NCI-H146 (cell line): ENCODE results near the gene CHDH.

Experiments used
- DNase-seq: peaks from one replicate; lab custom pipeline; 2025; lab: John Stamatoyannopoulos, UW

The CHDH gene

DNA sequence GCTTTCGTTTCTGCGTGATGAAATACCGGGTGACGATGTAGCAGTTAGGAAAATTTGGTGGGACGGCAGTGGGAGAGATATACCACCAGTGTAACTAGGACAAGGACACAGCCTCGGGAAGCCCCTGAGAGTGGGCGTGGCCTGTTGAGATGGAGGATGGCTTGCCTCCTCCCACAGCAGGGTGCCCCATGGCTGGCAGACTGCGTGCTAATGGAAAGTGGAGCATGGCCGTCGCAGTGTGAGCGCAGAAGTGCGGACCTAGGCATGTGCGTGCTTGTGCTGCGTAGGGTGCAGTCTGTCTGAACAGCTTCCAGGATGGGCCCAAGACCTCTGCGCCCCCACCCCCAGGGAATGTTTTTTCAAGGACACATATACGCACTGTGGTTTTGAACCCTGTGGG, 56.8 kb downstream of the CHDH start:
- DNase-seq, result no peak

DNA sequence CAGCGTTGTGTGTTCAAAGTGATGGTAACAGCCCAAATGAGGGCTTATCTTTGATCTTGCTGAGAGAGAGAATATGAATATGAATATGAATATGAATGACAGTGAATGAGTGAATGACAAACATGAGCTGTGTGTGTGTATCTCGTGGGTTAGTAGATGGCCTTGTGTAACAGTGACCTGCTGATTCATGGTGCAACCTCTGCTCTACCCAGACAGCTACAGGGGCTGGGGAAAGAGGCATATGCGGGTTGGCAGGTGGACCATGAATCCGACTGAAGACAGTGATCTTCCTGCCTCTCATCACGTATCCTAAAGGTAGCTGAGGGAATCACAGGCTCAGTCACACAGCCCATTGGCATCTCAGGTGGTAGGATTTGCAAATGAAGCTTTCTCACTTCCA, 58.2 kb downstream of the CHDH start:
- DNase-seq, result no peak

DNA sequence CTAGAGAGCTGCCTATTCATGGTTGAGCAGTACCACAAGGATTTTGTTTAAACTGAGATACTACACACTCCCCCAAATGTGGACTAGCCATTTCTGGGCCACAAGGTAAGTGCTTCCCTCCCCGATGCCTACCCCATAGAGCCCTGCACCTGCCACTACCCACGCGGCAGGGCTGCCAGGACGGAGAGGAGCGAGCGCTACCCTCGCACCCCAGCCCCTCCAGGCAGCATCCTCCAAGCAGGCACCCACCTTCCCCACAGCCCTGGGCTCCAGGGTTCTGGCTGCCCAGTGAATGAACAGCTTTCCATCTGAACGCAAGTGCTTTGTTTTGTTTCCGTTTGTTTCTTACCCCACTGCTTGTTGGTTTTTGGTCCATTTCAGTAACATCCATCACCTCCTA, 59.2 kb downstream of the CHDH start:
- DNase-seq, result no peak

DNA sequence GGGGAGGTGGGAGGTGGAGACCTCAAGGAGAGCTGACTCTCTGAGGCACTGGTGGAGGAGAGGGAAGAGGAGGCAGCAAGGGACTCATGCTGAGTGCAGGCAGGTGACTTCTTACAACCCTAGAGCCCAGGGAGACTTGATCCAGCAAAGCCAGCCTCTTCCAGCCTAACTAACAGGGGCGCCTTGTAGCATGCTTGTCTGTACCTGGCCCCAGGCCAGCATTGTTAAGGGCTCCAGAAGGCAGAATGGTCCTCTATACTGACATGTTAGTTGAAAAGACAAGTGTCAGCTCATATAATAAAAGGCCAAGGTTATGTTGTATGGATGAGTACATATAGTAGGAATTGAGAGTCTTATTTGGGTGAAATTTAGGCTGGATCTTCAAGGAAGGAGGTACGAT, 65.4 kb downstream of the CHDH start:
- DNase-seq, result no peak

DNA sequence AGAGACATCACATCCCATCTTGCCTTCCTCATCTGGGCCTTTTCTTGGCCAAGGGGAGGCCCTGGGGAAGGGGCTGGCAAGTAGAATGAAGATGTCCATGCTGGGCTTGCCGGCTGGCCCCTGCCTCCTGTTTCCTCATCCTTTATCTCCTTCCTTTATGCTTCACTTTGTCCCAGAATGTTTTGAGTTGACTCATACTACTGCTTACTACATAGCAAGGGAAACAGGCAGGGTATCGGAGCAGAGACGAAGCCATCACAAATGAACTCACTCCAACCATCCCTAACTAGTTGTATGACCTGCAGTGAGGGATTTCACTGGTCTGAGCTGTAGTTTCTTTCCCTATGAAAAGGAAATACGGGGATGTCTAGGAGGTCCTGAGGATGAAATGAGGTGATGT, 66.0 kb downstream of the CHDH start:
- no peak for DNase-seq

DNA sequence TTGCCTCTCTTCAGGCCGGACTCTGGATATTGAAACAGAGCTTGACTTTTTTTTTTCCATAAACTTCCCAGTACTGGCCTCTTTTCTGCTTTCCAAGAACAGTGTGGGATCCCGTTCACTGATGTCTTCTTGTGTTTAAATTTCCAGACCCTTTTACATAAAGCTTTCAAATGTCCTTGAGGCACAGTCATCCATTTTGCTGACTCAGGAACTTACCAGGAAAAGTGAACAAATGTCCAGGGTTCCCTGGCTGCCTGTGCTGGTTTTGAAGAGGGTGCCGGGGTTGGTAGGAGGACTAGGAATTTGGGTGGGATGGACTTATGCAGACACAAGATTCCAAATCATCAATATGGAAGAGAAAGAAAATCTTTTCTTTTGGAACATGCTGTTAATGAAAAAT, 68.1 kb downstream of the CHDH start:
- DNase-seq, result no peak

DNA sequence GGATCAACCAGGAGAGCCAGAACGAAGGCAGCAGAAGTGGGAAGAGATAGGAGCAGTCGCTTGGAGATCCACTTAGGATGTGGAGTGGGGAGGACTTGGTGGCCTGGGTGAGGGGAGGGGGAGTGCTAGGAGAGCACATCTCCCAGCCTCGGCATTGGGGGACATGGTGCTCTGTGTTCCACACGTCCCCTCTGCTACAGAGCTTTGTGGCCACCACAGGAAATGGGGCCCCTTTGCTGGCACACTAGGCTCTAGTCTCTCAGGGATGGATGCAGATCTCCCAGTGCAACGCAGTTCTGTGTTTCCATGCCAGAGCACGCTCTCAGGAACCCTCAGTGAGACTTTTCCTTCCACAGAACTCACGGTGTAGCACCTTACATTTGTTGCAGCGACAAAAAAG, 68.8 kb downstream of the CHDH start:
- no peak for DNase-seq

DNA sequence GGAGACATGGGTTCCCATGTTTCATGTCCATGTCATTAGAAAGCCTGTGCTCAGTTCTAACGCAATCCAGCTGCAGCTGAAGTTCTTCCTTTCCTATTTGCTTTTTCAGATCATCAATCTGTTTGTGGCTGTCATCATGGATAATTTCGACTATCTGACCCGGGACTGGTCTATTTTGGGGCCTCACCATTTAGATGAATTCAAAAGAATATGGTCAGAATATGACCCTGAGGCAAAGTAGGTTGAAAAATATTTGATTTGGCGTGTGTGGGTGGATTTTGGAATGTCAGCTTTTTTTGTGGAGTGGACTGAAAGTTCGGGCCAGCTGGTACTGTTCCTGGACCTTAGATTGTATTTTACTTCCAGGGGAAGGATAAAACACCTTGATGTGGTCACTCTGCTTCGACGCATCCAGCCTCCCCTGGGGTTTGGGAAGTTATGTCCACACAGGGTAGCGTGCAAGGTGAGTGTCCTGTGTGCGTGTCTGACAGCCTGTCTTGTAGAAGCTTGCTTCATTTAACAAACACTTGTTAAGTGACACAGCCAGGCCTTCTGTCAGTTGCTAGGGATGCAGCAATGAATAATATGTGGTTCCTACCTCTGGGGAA, 69.6 kb downstream of the CHDH start:
- no peak for DNase-seq

DNA sequence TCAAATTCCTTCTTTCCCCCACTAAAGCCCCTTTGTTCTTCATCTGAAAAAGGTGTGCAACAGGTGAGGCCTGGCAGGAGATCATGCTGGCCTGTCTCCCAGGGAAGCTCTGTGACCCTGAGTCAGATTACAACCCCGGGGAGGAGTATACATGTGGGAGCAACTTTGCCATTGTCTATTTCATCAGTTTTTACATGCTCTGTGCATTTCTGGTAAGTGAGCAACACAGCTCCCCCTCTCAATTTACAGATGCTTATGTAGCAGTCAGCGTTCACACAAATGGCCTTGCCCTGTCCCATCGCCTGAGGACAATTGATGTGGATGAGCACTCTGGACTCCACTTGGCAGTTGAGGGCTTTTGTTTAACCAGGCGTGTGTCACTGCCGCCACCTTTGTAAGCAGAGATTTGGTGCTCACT, 70.4 kb downstream of the CHDH start:
- peak; percentile 78 for DNase-seq

DNA sequence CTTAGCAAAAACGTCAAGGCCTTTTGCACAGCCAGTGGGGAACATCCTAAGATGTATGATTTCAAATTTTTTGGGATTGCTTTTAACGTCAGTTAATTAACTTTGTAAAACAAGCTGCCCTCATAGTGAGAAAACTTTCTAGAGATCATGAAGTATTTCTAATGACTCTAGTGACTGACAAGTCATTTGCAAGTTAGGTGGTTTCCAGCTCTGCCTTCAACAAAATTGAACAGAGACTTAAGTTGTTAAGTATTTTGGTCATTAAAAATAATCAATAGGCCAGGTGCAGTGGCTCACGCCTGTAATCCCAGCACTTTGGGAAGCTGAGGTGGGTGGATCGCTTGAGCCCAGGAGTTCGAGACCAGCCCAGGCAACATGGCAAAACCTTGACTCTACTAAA, 71.2 kb downstream of the CHDH start:
- no peak for DNase-seq

DNA sequence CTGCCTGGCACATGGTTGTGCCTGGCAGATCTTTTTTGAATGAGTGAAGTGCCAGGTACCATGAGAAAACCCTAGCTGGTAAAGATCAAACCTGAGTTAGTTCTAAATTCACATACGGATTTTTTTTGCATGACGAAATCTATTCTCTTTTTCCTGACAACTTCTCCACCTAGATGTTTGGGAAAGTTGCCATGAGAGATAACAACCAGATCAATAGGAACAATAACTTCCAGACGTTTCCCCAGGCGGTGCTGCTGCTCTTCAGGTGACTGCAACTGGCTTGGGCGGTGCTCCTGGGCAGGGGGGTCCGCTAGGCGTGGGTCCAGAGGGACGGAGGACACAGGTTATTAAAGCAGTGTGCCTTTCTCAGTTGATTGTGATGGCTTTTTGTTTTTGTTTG, 71.8 kb downstream of the CHDH start:
- DNase-seq, result no peak

DNA sequence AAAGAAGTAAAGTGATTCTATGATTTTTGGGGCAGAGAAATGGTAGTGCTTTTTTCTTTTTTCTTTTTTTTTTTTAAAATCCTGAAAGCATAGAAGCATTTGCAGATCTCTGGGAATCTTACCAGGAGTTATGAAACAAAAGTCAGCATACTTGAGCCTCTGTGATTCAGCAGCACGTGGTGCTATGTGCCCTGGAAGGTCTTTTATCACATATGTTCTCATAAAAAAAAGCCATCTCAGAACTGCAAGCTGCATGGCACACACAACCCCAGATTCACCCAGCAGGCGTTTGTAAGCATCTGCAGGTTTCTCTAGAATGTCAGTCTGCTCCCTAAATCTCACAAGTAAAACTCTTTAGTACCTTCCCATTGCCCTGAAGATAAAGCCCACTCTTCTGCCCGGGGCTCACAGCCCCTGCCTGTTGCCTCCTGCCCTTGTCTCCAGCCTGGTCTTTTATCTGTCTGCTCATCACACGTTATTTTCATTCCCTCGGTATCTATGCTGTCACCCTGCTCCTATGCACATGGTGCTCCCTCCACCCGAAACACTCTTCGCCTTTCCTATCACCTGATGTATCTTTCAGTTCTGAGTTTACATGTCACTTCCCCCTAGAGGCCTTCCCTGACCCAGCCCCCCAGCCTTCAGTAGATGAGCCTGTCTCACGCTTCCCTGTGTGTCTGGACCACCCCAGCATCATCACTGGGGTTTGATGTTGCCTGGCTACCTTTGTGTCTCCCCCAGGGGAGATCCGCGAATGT, 72.4 kb downstream of the CHDH start:
- DNase-seq, result no peak

DNA sequence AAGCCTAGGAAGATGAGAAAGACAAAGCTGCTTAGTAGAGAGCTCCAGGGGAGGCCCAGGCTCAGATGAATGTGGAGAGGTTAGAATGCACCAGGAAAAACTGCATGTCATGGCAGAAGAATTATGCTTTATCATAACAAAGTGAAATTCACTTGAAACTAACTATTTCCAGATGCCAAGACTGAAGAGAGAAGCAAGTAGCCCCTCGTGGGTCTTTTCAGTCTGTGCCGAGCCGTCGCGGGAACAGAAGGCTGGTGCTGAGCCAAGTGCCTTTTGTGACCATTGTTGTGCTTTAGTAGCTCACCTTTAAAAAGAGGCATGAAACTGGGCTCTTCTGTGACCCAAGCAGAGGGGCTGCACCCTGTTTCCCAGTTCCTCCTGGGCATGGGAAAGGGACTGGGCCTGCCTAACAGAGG, 73.2 kb downstream of the CHDH start:
- no peak for DNase-seq

DNA sequence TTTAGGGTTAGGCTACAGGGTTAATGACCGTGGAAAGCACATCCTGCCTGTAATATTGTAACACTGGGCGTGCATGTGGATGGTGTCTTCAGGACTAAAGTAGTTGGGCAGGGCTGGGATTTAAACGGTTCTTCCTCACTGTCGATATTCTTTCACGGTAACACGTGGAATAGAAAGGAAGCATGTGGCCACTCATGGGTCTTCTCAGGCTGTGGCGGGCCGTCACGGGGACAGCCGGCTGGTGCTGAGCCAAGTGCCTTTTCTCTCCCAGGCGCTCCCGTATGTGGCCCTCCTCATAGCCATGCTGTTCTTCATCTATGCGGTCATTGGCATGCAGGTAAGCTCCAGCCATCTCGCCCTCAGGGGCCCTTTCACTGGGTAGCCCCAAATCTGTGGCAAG, 73.7 kb downstream of the CHDH start:
- no peak for DNase-seq

DNA sequence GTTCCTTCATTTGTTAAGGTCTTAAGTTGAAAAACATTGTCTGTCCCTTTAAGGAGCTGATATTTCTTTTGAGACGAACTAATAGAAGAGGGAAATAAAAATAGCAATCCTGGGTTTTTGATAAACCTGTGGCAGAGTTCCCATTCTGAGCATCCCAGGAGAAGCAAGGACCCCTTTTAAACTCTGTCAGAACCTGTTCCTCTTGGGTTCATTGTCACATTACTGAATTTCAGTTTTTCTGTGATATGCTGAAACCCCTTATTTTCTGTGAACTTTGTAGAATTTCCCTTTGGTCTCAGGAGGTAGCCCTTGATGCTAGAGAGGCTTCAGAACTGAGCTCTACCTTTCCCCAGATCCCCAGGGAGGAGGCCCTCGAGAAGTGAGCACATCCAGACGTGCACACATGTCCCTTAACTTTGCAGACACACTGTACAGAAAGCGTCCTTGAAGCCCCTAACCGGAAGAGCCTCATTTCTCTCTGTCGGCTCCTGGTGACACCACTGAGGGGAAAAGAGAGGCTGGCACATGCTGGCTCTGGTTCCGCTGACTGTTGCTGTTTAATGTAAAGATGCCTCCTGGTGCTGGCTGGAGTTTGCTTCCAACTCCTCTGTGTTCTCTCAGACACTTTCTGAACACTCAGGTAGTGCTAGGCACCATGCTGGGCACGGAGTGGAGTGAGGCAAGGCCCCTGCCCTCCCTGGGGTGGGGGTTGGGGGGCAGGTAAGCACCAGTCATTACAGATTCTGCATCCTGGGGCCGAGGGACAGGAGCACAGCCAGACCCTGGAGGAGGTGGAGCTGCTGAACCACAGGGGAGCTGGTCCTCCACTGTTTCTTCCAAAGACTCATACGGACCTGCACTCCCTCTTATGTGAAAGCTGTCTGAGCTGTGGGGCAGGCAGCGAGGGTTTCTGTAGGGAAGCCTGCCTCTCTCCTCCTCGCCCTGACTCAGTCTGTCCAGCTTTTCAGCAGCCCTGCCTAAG, 77.5 kb downstream of the CHDH start:
- DNase-seq, result no peak

DNA sequence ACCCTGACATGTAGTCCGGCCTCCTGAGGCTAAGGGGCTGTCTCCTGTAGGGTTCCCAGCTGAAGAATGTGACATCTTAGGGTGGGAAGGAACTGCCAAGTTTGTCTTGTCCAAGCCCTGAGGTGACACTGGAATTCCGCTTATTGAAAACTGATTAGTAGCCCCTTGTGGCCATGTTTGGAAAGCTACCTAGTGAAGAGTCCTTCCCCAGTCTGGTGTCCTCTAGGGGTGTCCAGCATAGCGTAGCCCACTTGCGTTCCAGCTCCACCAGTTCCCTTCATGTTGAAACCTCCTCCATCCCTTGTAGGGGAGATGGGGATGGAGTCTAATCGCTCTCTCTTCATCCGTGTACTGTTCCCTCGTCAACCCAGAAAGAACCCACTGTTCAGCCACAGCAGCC, 79.5 kb downstream of the CHDH start:
- DNase-seq, result no peak

DNA sequence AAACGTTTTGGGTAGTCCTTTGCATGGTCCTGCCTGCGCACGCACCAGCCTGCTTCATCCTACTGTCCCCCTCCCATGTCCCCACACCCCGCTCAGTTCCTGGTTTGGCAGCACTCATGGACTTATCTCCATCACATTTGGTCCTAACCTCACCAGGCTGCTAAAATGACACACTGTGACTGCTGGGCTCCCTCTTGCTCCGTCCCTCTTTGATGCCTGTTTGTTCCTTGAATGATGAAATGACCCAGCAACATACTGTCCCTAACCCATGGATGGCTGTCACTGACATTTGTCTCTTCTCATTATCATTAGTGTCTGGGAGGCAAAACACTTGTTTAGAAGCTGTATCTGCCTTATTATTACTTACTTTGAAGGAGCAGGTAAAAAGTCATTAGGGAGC, 80.5 kb downstream of the CHDH start:
- no peak for DNase-seq

DNA sequence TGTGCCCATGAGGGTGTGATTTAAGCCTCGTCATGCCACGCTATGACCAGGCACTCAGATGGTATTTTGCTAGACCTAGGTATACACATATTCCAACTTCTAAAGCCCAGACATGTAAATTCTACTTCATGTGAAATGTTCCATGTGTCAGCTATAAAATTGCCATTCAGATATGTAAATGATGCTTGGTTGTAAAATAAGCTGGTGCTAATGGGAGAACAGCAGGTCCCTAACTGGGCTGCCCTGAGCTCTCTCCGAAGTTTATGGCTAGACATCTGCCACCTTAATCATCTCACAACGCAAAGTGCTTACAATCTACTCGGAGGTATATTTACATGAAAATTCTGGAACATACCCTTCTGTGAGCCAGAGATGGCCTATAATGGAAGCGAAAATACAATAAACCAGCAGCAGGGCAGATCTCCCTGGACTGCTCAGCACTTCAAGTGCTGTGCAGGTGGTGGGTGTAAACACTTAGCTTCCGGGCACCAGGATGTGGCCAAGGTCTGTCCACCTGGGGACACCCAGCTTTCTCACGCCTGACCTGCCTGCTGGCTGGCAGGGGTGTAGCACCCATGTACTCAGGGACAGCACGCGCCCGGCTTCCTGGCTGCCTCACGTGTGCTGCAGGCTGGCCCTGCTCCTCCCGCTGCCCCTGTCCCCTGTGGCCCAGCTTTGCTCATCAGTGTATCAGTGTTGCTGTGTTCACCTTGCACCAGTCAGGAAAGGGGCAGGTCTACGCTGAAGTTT, 82.0 kb downstream of the CHDH start:
- DNase-seq, result no peak

DNA sequence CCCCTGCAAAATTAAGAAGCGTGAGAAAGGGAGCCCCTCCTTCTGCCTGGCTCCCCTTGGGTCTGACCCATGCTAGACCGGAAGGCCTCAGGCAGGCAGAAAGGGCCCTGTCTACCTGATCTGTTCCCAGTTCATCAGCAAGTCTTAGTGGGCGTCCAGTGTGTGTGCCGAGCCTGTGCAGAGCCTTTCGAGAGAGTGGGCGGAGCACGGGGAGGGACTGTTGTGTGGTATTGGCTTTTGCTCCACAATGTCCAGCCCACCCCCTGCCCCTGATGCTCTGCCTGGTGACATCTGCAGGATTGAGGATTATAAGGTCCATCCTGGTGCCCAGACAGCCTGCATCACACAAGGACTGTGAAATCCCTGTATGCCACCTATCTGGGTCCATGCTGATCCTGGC, 82.9 kb downstream of the CHDH start:
- DNase-seq, result no peak
